GM19240 (cell line): Measurements from ENCODE around the gene FIZ1.
A peak's percentile ranks its signal among the peaks of the same experiment; 100 is the strongest.

Source experiments
- DNase-seq: peaks from one replicate; pipeline ENCODE4 v3.0.0; 2011; ENCODE audit warnings: low spot score; ENCODE audit not compliant: insufficient read length

The FIZ1 gene

GRCh38 chr19:55635856-55636440 is 36.6 kb upstream of the FIZ1 start:
- no peak for DNase-seq

- no peak for DNase-seq
Observed at GRCh38 chr19:55635334-55635717, 36.0 kb upstream of the FIZ1 start.

GRCh38 chr19:55633861-55634260 is 34.5 kb upstream of the FIZ1 start:
- no peak for DNase-seq

- DNase-seq: no peak
Observed at GRCh38 chr19:55632463-55632834, 33.1 kb upstream of the FIZ1 start.

- DNase-seq: no peak
Observed at GRCh38 chr19:55626350-55626749, 27.0 kb upstream of the FIZ1 start.

GRCh38 chr19:55625004-55625326 is 25.6 kb upstream of the FIZ1 start:
- DNase-seq: no peak

- peak; percentile 92 for DNase-seq
Observed at GRCh38 chr19:55624109-55625003, 25.0 kb upstream of the FIZ1 start, which contains the start of gene ZNF784. Gene ZNF784 (minus strand): TSS chr19:55624566. CDS start chr19:55624561, 5 bp downstream.

GRCh38 chr19:55623561-55623960 is 24.2 kb upstream of the FIZ1 start:
- DNase-seq: no peak

GRCh38 chr19:55623130-55623529 is 23.8 kb upstream of the FIZ1 start:
- no peak for DNase-seq

- no peak for DNase-seq
Observed at GRCh38 chr19:55622242-55622969, 23.1 kb upstream of the FIZ1 start.

GRCh38 chr19:55621673-55622231 is 22.4 kb upstream of the FIZ1 start:
- DNase-seq: no peak

- no peak for DNase-seq
Observed at GRCh38 chr19:55621205-55621672, 21.9 kb upstream of the FIZ1 start.

- no peak for DNase-seq
Observed at GRCh38 chr19:55620410-55621204, 21.3 kb upstream of the FIZ1 start.

- DNase-seq: no peak
Observed at GRCh38 chr19:55619286-55619685, 20.0 kb upstream of the FIZ1 start.

- DNase-seq: no peak
Observed at GRCh38 chr19:55618426-55618825, 19.1 kb upstream of the FIZ1 start.

- DNase-seq: no peak
Observed at GRCh38 chr19:55617426-55617825, 18.1 kb upstream of the FIZ1 start.

- DNase-seq: no peak
Observed at GRCh38 chr19:55616395-55616875, 17.1 kb upstream of the FIZ1 start.

GRCh38 chr19:55615543-55616394 is 16.5 kb upstream of the FIZ1 start:
- no peak for DNase-seq

GRCh38 chr19:55614711-55615542 is 15.6 kb upstream of the FIZ1 start:
- DNase-seq: no peak
